GM19438 (cell line): Measurements from ENCODE around the gene CTTN.
"Not testable (repeated sequence)": the region's sequence is repeated elsewhere in the genome, so short reads cannot be mapped to it uniquely, and the experiment has no call there.

Experiments used
- ATAC-seq: cut with Tn5 transposase; IDR thresholded peaks from one replicate; pipeline ENCODE4 v1.9.1; 2021; ENCODE audit warnings: low read depth; ENCODE audit not compliant: unreplicated experiment

The CTTN gene

DNA sequence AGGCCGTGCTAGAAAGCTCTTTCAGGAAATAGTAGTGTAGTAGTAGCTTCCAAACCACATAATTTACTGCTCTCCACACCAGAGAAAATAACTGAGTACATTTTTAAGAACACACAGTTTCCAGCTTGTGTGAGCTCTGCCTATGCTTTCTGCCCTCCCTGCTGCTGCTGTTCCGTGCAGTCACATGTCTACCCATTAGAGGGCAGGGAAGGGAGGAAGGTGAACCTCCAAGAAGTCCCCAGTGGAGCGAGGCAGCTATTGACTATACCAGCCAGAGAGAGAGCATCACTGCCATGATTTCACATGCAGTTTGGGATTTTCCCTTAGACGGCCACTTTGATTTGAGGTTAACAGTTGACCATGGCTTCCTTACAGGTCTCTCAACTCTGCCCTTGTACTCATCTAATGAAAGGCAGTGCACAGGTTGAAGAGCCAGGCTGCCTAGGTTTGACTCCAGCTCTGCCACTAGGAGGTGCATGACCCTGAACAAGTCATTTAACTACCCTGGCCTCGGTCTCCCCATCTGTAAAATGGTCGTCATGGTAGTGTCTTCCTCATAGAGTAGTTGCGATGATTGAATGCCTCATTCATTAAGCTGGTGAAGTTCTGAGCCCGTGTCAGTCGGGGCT is 19.7 kb upstream of the CTTN start:
- ATAC-seq, result no peak

DNA sequence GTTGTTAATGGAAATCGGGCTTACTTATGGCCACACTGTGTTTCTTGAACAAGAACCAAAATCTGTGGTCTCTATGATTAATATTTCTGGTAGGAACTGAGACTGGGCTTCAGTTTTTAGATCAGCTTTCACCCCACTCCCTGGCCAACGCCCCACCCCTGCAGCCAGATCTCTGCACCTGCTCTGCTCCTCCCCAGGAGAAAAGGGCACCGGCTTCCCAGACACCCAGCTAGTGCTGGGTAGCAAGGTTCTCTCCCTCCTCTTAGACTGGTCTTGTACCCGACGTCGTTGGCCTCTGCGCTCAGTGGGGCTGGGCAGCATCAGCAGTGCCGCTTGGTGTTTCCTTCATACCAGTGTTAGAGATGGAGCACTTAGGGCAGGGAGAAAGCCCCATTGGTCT is 17.0 kb upstream of the CTTN start:
- no peak for ATAC-seq

DNA sequence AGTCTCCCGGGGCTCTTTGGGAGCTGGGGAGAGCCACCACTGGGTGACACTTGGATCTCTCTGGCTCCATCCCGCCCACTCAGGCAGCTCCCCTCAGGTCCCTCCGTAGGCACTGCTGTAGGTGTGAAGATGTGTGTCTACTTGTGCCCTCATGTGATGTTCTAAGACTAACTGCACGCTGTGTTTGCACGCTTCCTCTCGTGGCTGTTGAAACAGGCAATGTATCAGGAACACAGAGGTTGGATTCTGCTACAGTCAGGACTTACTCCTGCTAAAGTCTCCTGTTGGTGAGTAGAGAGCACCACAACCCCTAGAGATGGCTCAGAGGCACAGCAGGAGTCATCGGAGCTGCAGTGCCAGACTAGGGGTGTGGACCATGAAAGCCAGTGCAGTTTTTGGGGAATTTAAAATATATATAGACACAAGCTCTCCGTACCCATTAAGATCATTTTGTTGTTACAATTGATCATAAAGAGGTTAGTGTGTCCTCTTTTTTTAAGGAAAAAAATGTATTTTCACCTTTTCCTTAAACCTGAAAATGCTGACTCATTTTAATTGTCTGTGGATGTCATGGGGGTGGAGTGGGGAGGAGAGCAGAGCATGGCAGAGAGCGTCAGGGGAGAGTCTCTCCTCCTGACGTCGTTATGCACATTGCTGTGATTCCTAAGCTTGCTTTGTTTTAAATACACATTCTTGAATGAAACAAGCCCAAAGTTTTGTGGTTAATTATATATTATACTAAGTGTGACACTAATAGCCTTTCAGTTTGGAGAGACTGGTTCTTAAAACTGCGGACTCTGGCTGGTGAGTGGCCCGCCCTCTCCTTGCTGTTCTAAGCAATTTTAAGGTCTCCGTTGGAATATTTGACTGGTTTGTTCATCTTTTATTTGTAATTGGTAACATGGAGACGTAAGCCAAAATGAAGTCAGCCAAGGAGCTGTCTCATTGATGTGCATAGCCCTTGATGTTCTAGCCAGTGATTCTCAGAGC is 16.2 kb upstream of the CTTN start:
- ATAC-seq, result no peak

DNA sequence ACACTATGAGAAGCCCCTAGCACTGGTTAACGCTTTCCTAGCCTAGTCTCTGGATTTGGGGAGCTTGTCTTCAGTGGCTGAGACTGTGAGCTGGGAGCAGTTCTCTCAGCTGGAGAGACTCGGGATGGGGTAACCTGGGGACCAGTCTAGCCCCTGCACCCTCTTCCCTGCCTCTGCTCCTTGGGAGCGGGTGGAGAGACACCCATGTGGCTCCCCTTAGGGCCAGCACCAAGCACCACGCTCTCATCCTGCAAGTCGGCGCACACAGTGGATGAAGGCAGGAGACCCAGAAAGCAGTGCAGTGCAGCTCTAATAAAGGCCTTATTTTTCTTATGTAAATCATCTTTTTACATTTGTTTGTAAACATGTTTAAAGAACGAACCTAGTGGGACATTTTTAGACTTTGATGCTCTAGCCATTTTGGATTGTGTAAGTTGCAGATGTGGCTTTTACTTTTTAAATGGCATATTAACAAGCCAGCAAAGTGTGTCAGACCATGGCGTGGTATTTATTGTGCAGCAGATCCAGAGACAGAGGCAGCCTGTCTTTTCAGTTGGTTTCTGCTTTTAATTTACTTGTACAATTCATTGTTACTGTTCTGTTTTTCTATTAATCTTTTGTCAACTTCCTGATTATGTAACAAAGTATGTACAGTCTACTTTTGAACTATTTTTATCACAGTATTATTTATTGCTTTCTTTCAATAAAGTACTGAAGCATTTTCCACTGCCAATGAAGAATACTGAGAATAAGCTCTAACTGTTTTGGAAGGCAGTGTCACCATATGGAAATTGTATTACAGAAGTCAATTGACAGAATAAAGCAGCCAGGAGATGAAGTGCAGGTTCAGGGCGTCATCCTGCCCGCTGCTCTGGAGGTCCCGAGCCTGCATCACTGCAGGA is 14.4 kb upstream of the CTTN start:
- no peak for ATAC-seq

DNA sequence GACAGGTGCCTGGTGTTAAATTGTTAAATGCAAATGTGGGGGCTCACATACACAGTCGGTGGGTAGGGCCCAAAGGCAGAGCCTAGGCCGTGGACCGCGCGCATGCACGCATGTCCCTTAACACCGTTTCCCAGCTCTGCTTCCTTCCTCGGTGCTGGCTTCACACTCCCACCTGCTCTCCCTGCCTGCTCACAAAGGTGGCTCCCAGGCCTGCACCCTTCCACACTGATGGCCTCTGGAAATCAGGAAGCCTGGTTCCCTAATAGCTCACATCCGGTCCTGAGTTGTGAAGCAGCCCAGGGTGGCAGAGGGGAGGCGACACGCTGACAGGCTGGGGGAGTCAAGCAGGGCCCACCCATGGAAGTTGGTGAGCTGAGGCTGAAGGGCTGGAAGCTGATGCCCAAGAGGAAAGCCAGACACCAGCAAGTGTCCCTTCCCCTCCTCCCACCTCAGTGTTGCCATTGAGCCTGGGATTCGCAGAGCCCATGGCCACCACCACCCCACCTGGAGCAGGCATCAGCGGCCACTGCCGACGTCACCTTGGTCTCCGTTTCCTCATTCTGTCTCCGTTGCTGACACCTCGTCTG is 13.7 kb upstream of the CTTN start:
- no peak for ATAC-seq

DNA sequence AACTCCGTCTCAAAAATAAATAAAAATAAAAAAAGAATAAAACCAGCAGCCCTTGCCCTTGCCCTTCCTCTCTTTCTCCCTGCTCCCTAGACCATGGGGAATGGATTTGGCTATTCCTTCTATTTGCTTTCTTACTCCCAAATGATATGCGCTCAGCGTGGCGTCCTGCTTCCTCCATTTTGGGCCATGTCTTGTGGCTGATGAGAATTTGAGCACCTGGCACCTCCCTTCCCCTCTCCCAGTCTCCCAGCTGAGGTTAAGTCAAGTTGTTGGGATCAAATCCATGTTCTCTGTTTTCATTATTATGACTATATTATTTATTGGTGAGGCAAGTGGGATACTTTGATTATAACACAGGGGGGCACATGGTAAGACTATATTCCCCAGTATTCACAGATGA is 10.8 kb upstream of the CTTN start:
- ATAC-seq, result no peak

DNA sequence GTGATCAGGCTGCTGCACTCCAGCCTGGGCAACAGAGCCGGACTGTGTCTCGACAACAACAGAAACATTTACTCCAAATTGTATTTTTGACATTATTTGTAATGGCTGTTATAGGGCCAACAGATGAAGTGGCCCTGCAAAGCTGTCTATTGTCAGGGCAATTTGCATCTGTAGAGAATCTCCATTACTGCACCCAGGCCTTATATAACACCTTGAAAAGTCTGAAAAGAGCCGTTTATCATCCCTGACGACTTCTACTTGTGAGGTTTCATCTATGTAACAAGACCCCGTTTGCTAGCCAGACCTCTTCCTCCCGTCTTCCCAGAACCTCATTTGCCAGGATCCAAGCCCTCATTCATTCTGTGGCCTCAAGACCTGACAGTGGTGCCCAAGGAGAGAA is 9.1 kb upstream of the CTTN start:
- no peak for ATAC-seq

DNA sequence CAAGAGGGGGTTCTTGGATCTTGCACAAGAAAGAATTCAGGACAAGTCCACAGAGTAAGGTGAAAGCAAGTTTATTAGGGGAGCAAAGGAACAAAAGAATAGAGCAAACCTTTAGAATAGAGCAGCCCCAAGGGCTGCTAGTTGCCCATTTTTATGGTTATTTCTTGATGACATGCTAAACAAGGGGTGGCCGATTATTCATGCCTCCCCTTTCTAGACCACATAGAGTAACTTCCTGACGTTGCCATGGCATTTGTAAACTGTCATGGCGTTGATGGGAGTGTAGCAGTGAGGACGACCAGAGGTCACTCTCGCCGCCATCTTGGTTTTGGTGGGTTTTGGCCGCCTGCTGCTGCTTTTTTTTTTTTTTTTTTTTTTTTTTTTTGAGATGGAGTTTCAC is 7.4 kb upstream of the CTTN start:
- not testable (repeated sequence) for ATAC-seq

DNA sequence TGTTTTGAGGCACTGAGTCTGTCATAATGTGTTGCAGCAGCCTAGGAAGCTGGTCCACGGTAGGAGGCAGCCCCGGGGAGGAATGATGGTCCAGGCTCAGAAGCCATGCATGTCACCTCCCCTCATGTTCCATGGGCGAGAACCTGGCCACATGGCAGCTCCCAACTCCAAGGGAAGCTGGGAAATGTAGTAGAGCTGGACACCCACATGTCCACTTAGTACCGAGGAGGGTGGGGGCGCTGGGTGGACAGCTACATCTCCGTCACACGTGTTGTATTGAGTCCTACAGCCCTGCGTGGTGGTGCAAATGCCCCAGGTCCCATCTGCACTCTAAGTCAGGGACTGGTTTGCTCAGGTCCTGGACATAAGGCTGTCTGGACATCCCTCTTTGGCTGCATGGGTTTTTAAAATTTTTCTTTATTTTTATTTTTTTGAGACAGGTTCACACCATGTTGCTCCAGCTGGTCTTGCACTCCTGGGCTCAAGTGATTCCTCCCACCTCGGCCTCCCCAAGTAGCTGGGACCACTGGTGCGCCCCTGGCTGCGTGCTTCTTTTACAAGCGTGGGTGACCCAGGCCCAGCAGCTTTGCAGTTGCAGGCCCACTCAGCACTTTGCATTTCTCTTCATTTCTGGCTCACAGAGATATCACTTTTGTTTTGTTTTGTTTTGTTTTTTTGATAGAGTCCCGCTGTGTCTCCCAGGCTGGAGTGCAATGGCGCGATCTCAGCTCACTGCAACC is 3.9 kb upstream of the CTTN start:
- ATAC-seq, result no peak

DNA sequence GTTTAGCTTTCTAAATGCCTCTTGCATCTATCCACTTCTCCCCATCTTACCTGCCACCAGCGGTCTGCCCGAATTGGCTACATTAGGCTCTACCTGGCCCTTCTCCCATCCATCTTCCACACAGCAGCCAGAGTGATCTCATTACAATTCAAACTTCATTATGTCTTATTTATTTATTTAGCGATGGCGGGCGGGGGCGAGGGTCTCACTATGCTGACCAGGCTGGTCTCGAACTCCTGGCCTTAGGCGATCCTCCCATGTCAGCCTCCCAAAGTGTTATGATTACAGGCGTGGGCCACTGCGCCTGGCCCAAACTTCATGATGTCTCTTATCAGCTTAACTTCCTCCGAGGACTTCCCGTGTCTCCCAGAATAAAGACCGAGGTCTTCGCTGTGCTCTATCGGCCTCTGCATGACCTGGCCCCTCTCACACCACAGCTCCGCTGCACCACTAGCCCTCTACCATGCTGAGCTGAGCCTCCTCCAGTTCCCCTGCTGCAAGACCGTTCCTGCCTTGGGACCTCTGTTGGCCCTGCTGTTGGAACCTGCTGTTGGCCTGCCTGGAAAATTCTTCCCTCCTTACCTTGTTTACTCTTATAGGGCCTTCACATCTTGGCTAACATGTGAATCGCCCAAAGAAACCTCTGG is 870 bp upstream of the CTTN start:
- ATAC-seq, result no peak

DNA sequence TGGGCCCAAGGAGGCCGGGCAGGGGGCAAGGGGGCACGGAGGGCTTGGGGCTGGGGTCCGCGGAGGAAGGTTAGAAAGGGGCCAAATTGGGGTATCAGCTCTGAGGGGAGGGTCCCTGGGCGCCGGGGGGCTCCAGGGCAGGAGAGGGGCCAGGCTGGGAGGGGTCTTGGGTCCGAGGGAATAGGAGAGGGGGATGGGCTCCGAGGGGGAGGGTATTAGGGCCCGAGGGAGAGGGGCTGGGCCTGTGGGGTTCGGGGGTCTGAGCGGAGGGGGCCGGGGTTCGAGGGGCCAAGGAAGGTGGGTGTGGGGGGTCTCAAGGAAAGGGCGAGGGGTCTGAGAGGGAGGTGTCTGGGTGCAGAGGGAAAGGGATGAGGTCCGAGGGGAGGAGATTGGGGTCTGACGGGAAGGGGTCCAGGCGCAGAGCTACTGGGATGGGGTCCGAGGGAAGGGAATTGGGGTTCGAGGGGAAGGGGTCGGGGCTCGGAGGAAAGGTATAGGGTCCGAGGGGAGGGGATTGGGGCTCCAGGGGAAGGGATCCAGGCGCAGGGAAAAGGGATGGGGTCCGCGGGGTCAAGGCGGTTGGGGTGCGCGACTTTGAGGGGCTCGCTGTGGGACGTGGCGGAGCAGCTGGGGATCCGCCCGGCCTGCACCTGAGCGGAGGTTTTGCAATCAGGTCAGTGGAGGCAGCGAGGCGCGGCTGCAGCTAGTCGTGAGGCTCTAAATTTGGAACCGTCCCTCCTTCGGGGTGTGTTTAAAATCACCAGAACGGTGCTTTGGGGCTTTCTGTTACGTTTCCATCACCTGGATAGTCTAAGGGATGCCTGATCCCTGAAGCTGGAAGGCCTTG is 728 bp downstream of the CTTN start:
- no peak for ATAC-seq

DNA sequence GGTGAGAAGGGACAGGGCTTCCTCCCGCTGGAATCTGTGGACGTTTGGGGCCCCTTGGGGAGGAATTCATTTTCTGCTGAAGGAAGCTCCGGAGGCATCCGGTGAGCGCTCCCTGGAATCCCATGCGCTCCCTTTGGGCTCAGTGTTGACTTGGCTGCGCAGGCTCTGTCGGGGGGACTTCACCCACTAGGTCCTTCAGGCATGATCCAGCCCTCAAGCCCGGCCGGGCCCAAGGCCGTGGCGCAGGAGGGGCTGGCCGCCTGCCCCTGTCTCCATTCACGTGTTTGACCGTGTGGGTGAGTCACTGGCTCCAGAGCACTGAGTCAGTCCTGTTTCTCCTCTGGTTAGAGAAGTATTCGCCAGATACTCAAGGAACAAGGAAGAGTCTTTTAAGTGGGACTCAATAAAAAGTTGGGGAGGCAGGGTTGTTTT is 1.4 kb downstream of the CTTN start:
- ATAC-seq, result no peak

DNA sequence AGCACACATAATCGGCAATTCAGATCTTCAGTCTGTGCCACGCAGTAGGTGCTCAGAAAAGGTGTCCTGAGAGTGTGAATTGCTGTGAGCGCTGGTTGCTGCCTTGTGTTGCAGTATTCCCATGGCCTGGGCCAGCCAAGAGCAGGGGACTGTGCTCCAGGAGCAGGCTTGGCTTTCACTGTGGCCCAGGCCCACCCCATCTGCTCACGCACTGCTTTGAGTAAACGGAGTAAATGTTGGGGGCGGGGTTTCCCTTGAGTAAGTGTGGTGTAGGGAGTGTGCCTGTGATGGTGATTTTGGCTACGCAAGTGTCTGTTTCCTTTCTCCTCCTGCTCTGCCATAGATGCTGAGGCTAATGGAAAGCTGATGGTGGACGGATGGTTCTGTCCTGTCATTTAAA is 2.3 kb downstream of the CTTN start:
- no peak for ATAC-seq

DNA sequence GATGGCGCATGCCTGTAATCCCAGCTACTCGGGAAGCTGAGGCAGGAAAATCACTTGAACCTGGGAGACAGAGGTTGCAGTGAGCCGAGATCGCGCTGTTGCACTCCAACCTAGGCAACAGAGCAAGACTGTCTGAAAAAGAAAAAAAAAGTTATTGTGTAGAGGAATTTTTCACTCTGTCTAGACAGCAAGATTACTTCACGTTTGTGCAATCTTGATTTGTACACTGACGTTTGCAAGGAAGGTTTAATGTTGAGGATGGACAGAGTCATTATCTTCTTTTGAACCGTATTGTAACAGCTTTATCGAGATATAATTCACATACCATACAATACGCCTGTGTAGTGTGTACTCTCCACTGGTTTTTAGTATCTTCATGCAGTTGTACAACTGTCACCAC is 3.7 kb downstream of the CTTN start:
- no peak for ATAC-seq

DNA sequence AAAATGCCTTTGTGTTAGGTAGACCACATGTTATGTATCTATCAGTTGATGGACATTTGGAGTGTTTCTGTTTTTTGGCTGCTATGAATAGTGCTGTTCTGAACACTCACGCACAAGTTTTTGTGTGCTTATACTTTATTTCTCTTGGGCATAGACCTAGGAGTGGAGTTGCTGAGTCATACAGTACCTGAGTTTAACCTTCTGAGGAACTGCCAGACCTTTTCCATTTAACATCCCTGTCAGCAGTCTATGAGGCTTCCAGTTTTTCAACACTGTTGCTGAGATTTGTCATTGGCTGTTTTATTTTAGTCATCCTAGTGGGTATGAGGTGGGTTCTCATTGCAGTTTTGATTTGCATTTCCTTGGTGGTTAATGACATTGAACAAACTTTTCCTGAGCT is 4.4 kb downstream of the CTTN start:
- ATAC-seq, result no peak

DNA sequence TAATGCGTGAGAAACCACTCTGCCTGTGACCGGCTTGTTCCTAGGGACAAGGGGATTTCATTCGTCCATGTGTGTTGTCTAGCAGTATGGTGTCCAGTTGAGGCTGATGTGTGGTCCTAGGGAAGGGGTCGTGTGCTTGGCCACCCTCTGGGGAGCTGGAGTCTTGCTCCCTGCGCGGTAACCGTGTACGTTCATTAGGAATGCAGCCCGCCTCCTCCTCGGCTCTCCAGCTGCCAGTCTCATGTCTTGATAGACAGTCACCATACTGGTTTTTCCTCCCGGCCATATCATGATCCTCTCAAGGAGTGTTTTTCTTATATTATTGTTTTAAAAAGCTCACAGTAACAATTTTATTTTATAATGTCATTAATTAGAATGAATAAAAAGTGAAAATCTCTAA is 5.9 kb downstream of the CTTN start:
- no peak for ATAC-seq

DNA sequence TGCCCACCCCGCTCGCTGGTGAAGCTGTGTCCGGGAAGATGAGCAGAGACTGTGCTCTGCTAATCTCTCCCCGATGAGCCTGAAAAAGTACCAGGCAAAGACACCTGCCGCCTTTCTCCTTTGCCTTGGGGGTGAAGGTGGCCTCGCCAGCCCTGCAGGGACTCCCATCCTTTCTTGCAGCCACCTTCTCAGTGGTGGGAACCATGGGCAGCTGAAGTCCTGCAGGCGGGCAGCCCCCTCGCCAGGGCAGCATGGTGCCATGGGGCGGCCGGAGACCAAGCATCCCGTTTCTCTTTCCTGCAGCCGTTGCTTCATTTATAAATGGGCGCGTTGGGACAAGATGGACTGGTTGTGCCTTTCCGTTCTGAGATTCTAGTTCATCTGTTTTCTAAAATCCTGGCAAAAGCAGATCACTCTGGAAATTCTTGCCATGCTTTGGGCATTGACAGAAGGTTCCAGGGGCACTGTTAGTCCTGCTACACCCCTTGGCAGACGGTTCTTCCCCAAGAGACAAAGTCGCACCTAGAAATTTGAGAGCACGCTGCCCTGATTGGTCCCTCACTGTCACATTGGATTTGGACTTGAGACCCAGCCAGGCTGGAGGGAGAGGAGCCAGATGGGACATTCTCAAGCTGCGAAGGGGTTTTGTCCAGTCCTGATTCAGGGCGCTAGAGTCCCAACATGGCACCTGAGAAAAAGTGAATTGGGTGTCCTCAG is 7.5 kb downstream of the CTTN start:
- no peak for ATAC-seq

DNA sequence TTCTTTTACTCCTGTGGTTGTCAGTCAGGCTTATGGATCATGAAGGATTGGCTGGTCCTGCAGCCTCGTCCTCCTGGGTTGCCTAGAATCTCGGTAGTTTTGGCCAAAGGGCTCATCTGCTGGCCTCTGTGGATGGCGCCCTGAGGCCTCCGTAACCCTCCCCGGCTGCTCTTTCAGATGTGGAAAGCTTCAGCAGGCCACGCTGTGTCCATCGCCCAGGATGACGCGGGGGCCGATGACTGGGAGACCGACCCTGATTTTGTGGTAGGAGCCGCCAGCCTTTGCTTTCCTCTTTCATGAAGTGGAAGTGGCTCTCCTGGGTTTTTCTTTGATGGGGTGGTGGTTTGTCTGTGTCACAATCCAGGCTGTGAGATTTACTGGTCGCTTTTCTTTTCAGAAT is 8.8 kb downstream of the CTTN start:
- ATAC-seq, result no peak
